HEK293 (cell line): ENCODE measurements around the gene AKIRIN2.

Experiments
- CTCF ChIA-PET: fragments of 350-600 bp; formaldehyde crosslinking; extraction: SDS; loops from one replicate; lab custom pipeline; 2021; ENCODE audit warnings: antibody characterized with exemption; lab: Yijun Ruan, JAX
- POLR2A ChIA-PET: fragments of 300-600 bp; formaldehyde crosslinking; extraction: SDS; loops from one replicate; lab custom pipeline; 2020; ENCODE audit warnings: antibody characterized with exemption, inconsistent platforms; lab: Yijun Ruan, JAX
- H3K27ac ChIP-seq: fragments of 200-500 bp; sonication (Bioruptor generic); 2 replicates; pipeline ENCODE4 v1.5.1; 2014; ENCODE audit warnings: low read depth, low read length, control low read depth, inconsistent platforms; ENCODE audit errors: extremely low read depth
- H3K36me3 ChIP-seq, 2 experiments: fragments of 200-500 bp in 1 of 2; sonication (Bioruptor generic) in 1 of 2; 1 replicate in 1 of 2; 2 replicates in 1 of 2; pipeline ENCODE4 v1.5.1; 2014 to 2017; ENCODE audit warnings: inconsistent platforms in 2 of 2, low read length in 2 of 2; ENCODE audit not compliant: control insufficient read depth in 2 of 2, insufficient read depth in 1 of 2
- H3K4me1 ChIP-seq: fragments of 200-500 bp; sonication (Bioruptor generic); 2 replicates; pipeline ENCODE4 v1.5.1; 2014; ENCODE audit warnings: mild to moderate bottlenecking, low read length, inconsistent platforms; ENCODE audit not compliant: control insufficient read depth, insufficient read depth
- H3K4me3 ChIP-seq: 2 replicates; pipeline ENCODE4 v1.5.1; 2011; ENCODE audit warnings: low read depth, mild to moderate bottlenecking, control low read depth, low read length, moderate library complexity
- H3K9me3 ChIP-seq: fragments of 200-500 bp; sonication (Bioruptor generic); 2 replicates; pipeline ENCODE4 v1.5.1; 2014; ENCODE audit warnings: low read depth, low read length, inconsistent platforms; ENCODE audit not compliant: control insufficient read depth, insufficient read depth
- FEZF1 ChIP-seq: fragments of 450-650 bp; formaldehyde crosslinking; IDR thresholded peaks from 2 replicates; pipeline ENCODE4 v1.5.1; 2016; ENCODE audit warnings: missing biosample characterization, missing genetic modification characterization
- GLI2 ChIP-seq: fragments of 450-650 bp; formaldehyde crosslinking; IDR thresholded peaks from 2 replicates; pipeline ENCODE4; 2017; ENCODE audit warnings: missing biosample characterization, missing genetic modification characterization, low read depth, borderline replicate concordance
- MEIS1 ChIP-seq: sonication (generic); formaldehyde crosslinking; IDR thresholded peaks from 2 replicates; pipeline ENCODE4 v1.8.1; 2022; ENCODE audit warnings: missing genetic modification reagents, mild to moderate bottlenecking, borderline replicate concordance
- PRDM1 ChIP-seq: fragments of 450-650 bp; formaldehyde crosslinking; IDR thresholded peaks from 2 replicates; pipeline ENCODE4; 2016; ENCODE audit warnings: missing biosample characterization, missing genetic modification characterization
- REPIN1 ChIP-seq: fragments of 450-650 bp; formaldehyde crosslinking; IDR thresholded peaks from 2 replicates; pipeline ENCODE4 v1.5.1; 2017; ENCODE audit warnings: missing biosample characterization, missing genetic modification characterization, low read depth
- SP3 ChIP-seq: fragments of 450-650 bp; formaldehyde crosslinking; IDR thresholded peaks from 2 replicates; pipeline ENCODE4 v1.5.1; 2016; ENCODE audit warnings: missing biosample characterization, missing genetic modification characterization
- SP7 ChIP-seq: fragments of 450-650 bp; formaldehyde crosslinking; IDR thresholded peaks from 2 replicates; pipeline ENCODE4 v1.5.1; 2016; ENCODE audit warnings: missing biosample characterization, missing genetic modification characterization
- TRIM28 ChIP-seq: IDR thresholded peaks from 2 replicates; pipeline ENCODE4 v1.6.1; 2011; ENCODE audit warnings: low read length, control low read depth, borderline replicate concordance
- ZBTB44 ChIP-seq: fragments of 450-650 bp; IDR thresholded peaks from 2 replicates; pipeline ENCODE4 v1.5.1; 2018; ENCODE audit warnings: missing biosample characterization, mild to moderate bottlenecking, missing genetic modification characterization
- ZBTB48 ChIP-seq: fragments of 450-650 bp; formaldehyde crosslinking; IDR thresholded peaks from 2 replicates; pipeline ENCODE4 v1.5.1; 2016; ENCODE audit warnings: missing biosample characterization, missing genetic modification characterization
- ZNF292 ChIP-seq: fragments of 450-650 bp; formaldehyde crosslinking; IDR thresholded peaks from 2 replicates; pipeline ENCODE4 v1.5.1; 2016; ENCODE audit warnings: low read depth, missing biosample characterization, missing genetic modification characterization, borderline replicate concordance
- ZNF48 ChIP-seq: fragments of 450-650 bp; formaldehyde crosslinking; IDR thresholded peaks from 2 replicates; pipeline ENCODE4 v1.5.1; 2016; ENCODE audit warnings: missing biosample characterization, missing genetic modification characterization
- ZNF560 ChIP-seq: fragments of 450-650 bp; formaldehyde crosslinking; IDR thresholded peaks from 2 replicates; pipeline ENCODE4 v1.5.1; 2017; ENCODE audit warnings: missing biosample characterization, missing genetic modification characterization, borderline replicate concordance
- ZNF629 ChIP-seq: fragments of 450-650 bp; formaldehyde crosslinking; IDR thresholded peaks from 2 replicates; pipeline ENCODE4 v1.5.1; 2017; ENCODE audit warnings: missing biosample characterization, missing genetic modification characterization
- ZNF670 ChIP-seq: fragments of 450-650 bp; formaldehyde crosslinking; IDR thresholded peaks from 2 replicates; pipeline ENCODE4 v1.5.1; 2016; ENCODE audit warnings: missing biosample characterization, missing genetic modification characterization, low read depth
- ZNF692 ChIP-seq: fragments of 450-650 bp; formaldehyde crosslinking; IDR thresholded peaks from 2 replicates; pipeline ENCODE4 v1.5.1; 2016; ENCODE audit warnings: missing biosample characterization, missing genetic modification characterization
- ZNF704 ChIP-seq: fragments of 450-650 bp; formaldehyde crosslinking; IDR thresholded peaks from 2 replicates; pipeline ENCODE4 v1.5.1; 2016; ENCODE audit warnings: missing biosample characterization, missing genetic modification characterization
- ZNF843 ChIP-seq: fragments of 450-650 bp; formaldehyde crosslinking; IDR thresholded peaks from 2 replicates; pipeline ENCODE4 v1.5.1; 2016; ENCODE audit warnings: missing biosample characterization, missing genetic modification characterization
- ZXDB ChIP-seq: fragments of 450-650 bp; formaldehyde crosslinking; IDR thresholded peaks from 2 replicates; pipeline ENCODE4 v1.5.1; 2016; ENCODE audit warnings: missing biosample characterization, missing genetic modification characterization
- TF ChIP-seq, protein P1 (sequence below): fragments of 450-650 bp; formaldehyde crosslinking; IDR thresholded peaks from 2 replicates; pipeline ENCODE4 v1.5.1; 2016; ENCODE audit warnings: missing biosample characterization, missing genetic modification characterization
- TF ChIP-seq, protein P2 (sequence below): fragments of 450-650 bp; formaldehyde crosslinking; IDR thresholded peaks from 2 replicates; pipeline ENCODE4 v1.5.1; 2017; ENCODE audit warnings: missing biosample characterization, missing genetic modification characterization

AKIRIN2 gene

GRCh38 chr6:87684895-87685654 lies 17.0 kb downstream of the AKIRIN2 start (continued):
- TF ChIP-seq ZNF629 = no peak
- TF ChIP-seq REPIN1 = no peak
- TF ChIP-seq ZBTB44 (tag by site-specific recombination) = 0 out of 2 replicates have a peak, but pooled peaks have one; percentile 11
- no peak for TF ChIP-seq SP3
- no peak for TF ChIP-seq ZNF48 (tag by site-specific recombination)
- TF ChIP-seq MEIS1 (CRISPR knock-in tag) = no peak
- TF ChIP-seq GLI2 (tag by site-specific recombination) = no peak

GRCh38 chr6:87683890-87684289 lies 18.1 kb downstream of the AKIRIN2 start:
- Histone ChIP-seq H3K36me3 (peaks cover 21 to 22% of the 10 kb centered on the region in 2 experiments; a peak in 2 of 3 replicates), H3K9me3 (no peaks in the 10 kb centered on the region), H3K27ac (no peak overlapping the region), H3K4me1 (peaks cover 22% of the 10 kb centered on the region), H3K4me3 (no peak overlapping the region)
- no peak for TF ChIP-seq TRIM28
- no peak for TF ChIP-seq ZNF560 (tag by site-specific recombination)
- TF ChIP-seq, protein P1, sequence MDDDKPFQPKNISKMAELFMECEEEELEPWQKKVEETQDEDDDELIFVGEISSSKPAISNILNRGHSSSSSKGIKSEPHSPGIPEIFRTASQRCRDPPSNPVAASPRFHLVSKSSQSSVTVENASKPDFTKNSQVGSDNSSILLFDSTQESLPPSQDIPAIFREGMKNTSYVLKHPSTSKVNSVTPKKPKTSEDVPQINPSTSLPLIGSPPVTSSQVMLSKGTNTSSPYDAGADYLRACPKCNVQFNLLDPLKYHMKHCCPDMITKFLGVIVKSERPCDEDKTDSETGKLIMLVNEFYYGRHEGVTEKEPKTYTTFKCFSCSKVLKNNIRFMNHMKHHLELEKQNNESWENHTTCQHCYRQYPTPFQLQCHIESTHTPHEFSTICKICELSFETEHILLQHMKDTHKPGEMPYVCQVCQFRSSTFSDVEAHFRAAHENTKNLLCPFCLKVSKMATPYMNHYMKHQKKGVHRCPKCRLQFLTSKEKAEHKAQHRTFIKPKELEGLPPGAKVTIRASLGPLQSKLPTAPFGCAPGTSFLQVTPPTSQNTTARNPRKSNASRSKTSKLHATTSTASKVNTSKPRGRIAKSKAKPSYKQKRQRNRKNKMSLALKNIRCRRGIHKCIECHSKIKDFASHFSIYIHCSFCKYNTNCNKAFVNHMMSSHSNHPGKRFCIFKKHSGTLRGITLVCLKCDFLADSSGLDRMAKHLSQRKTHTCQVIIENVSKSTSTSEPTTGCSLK = no peak
- TF ChIP-seq, protein P2, sequence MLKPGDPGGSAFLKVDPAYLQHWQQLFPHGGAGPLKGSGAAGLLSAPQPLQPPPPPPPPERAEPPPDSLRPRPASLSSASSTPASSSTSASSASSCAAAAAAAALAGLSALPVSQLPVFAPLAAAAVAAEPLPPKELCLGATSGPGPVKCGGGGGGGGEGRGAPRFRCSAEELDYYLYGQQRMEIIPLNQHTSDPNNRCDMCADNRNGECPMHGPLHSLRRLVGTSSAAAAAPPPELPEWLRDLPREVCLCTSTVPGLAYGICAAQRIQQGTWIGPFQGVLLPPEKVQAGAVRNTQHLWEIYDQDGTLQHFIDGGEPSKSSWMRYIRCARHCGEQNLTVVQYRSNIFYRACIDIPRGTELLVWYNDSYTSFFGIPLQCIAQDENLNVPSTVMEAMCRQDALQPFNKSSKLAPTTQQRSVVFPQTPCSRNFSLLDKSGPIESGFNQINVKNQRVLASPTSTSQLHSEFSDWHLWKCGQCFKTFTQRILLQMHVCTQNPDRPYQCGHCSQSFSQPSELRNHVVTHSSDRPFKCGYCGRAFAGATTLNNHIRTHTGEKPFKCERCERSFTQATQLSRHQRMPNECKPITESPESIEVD = peak; percentile 41
- no peak for TF ChIP-seq ZNF292 (tag by site-specific recombination)
- TF ChIP-seq ZNF843 (tag by site-specific recombination) = 0 out of 2 replicates have a peak, but pooled peaks have one; percentile 21
- 0 out of 2 replicates have a peak, but pooled peaks have one; percentile 42 for TF ChIP-seq PRDM1 (tag by site-specific recombination)
- no peak for TF ChIP-seq ZBTB48 (tag by site-specific recombination)
- peak; percentile 30; the same call in 1 of the 2 replicates for TF ChIP-seq FEZF1 (tag by site-specific recombination)
- no peak for TF ChIP-seq ZNF704 (tag by site-specific recombination)
- peak; percentile 67 for TF ChIP-seq SP7 (tag by site-specific recombination)
- TF ChIP-seq ZNF670 (tag by site-specific recombination) = no peak
- TF ChIP-seq ZXDB (tag by site-specific recombination) = 0 out of 2 replicates have a peak, but pooled peaks have one; percentile 26
- no peak for TF ChIP-seq ZNF692 (tag by site-specific recombination)
- CTCF ChIA-PET = interaction anchor here (0.7 to 1.1 kb wide), 2 partner anchors 363 to 605 kb away, joined by 3 to 9 read pairs; no protein-coding TSS in a partner anchor
- POLR2A ChIA-PET = interaction anchor here (1.1 kb wide), 1 partner anchor 18 kb away, joined by 3 read pairs; the partner anchor contains the start of gene AKIRIN2
